Calu3 (cell line): Measurements from ENCODE around the gene CPEB3. TPM values are rescaled to one million over a fixed set of nuclear protein-coding genes. Genes with fewer than 3 reads are reported as not detected.

ENCODE experiments used
- BruUV-seq: library from RNA; stranded (reverse); fragments of 400-500 nt; replicated peaks from 2 replicates; lab custom pipeline; 2021; lab: Mats Ljungman, UMichigan
- CTCF ChIA-PET: fragments of 300-600 bp; sonication (Branson Sonifier 250); formaldehyde crosslinking; loops from one replicate; lab custom pipeline; 2022; ENCODE audit warnings: antibody characterized with exemption; lab: Charles Lee
- DNase-seq: peaks from one replicate; pipeline ENCODE4 v3.0.0; 2022
- H3K27ac Mint-ChIP-seq: one replicate; pipeline ENCODE4 v1.8.0; 2022; ENCODE audit warnings: mixed read lengths; ENCODE audit not compliant: unreplicated experiment
- H3K27me3 Mint-ChIP-seq: one replicate; pipeline ENCODE4 v1.8.0; 2022; ENCODE audit warnings: mixed read lengths; ENCODE audit not compliant: unreplicated experiment
- H3K36me3 Mint-ChIP-seq: one replicate; pipeline ENCODE4 v1.8.0; 2022; ENCODE audit warnings: mild to moderate bottlenecking, moderate library complexity, mixed read lengths; ENCODE audit not compliant: insufficient read depth, unreplicated experiment
- H3K4me1 Mint-ChIP-seq: one replicate; pipeline ENCODE4 v1.8.0; 2022; ENCODE audit warnings: mild to moderate bottlenecking, low read depth, mixed read lengths; ENCODE audit not compliant: unreplicated experiment
- H3K4me3 Mint-ChIP-seq: one replicate; pipeline ENCODE4 v1.8.0; 2022; ENCODE audit warnings: mild to moderate bottlenecking, low read depth, moderate library complexity, mixed read lengths; ENCODE audit not compliant: unreplicated experiment
- H3K9me3 Mint-ChIP-seq: one replicate; pipeline ENCODE4 v1.8.0; 2022; ENCODE audit warnings: low read depth, mixed read lengths; ENCODE audit not compliant: unreplicated experiment
- CTCF ChIP-seq: fragments of 200-600 bp; IDR thresholded peaks from one replicate; pipeline ENCODE4 v1.8.0; 2022; ENCODE audit warnings: antibody characterized with exemption; ENCODE audit not compliant: unreplicated experiment
- intact Hi-C: fragments of 100-400 bp; cut with micrococcal nuclease; formaldehyde crosslinking; loops from one replicate; pipeline ENCODE4 v1.10.0; 2022; ENCODE audit not compliant: unreplicated experiment
- total RNA-seq: library from RNA; stranded (reverse); gene quantifications from 2 replicates; pipeline ENCODE4 v1.2.3, GENCODE V29; 2022

CPEB3 gene
- total RNA-seq, 1 experiment from 2014 or later = 2.8 TPM

- DNase-seq = no peak
- no peak overlapping the region for H3K27ac Mint-ChIP-seq
- no peaks in the 10 kb centered on the region for H3K9me3 Mint-ChIP-seq
- H3K36me3 Mint-ChIP-seq = peaks cover 4% of the 10 kb centered on the region
- H3K27me3 Mint-ChIP-seq = no peaks in the 10 kb centered on the region
- intact Hi-C loops = no loop called here
- CTCF ChIA-PET = no interaction called here
- no peak for TF ChIP-seq CTCF
- H3K4me1 Mint-ChIP-seq = no peaks in the 10 kb centered on the region
- BruUV-seq = no TSS peak
- no peak overlapping the region for H3K4me3 Mint-ChIP-seq
These were observed 115.7 kb downstream of the CPEB3 start for GRCh38 chr10:92175164-92175563.

GRCh38 chr10:92173996-92174395, 116.9 kb downstream of the CPEB3 start:
- Mint-ChIP-seq H3K4me1 (no peaks in the 10 kb centered on the region), H3K27ac (no peak overlapping the region), H3K27me3 (no peaks in the 10 kb centered on the region), H3K4me3 (no peak overlapping the region), H3K36me3 (no peaks in the 10 kb centered on the region), H3K9me3 (no peaks in the 10 kb centered on the region)
- CTCF ChIA-PET = no interaction called here
- no peak for TF ChIP-seq CTCF
- BruUV-seq = no TSS peak
- intact Hi-C loops = no loop called here
- DNase-seq = no peak

GRCh38 chr10:92164036-92164696, 126.7 kb downstream of the CPEB3 start:
- intact Hi-C loops = no loop called here
- Mint-ChIP-seq H3K4me1 (no peaks in the 10 kb centered on the region), H3K27ac (no peak overlapping the region), H3K4me3 (no peak overlapping the region), H3K36me3 (no peaks in the 10 kb centered on the region), H3K9me3 (no peaks in the 10 kb centered on the region), H3K27me3 (no peaks in the 10 kb centered on the region)
- no TSS peak for BruUV-seq
- no peak for DNase-seq
- TF ChIP-seq CTCF = no peak
- CTCF ChIA-PET = no interaction called here

GRCh38 chr10:92162541-92162940, 128.3 kb downstream of the CPEB3 start:
- H3K4me1 Mint-ChIP-seq = no peaks in the 10 kb centered on the region
- no TSS peak for BruUV-seq
- H3K9me3 Mint-ChIP-seq = no peaks in the 10 kb centered on the region
- no peak overlapping the region for H3K4me3 Mint-ChIP-seq
- no peaks in the 10 kb centered on the region for H3K36me3 Mint-ChIP-seq
- intact Hi-C loops = no loop called here
- TF ChIP-seq CTCF = no peak
- CTCF ChIA-PET = no interaction called here
- H3K27ac Mint-ChIP-seq = no peak overlapping the region
- DNase-seq = no peak
- no peaks in the 10 kb centered on the region for H3K27me3 Mint-ChIP-seq
